GM06990 (cell line): Measurements from ENCODE around the gene SLC22A31.
"Not testable (repeated sequence)": the region's sequence is repeated elsewhere in the genome, so short reads cannot be mapped to it uniquely, and the experiment has no call there.

Experiments used
- DNase-seq: peaks from one replicate; pipeline ENCODE4 v3.0.0-alpha.2; 2011; ENCODE audit not compliant: insufficient read length; ENCODE audit errors: extremely low read depth
- H3K27me3 ChIP-seq: replicated peaks from 2 replicates; pipeline ENCODE4 v1.6.0; 2011; ENCODE audit warnings: low read length; ENCODE audit not compliant: control insufficient read depth, insufficient read depth
- H3K36me3 ChIP-seq: 2 replicates; pipeline ENCODE4 v1.5.1; 2011; ENCODE audit warnings: low read length; ENCODE audit not compliant: control insufficient read depth, insufficient read depth
- H3K4me3 ChIP-seq: replicated peaks from 2 replicates; pipeline ENCODE4 v1.5.1; 2011; ENCODE audit warnings: low read depth, mild to moderate bottlenecking, control low read depth, low read length
- CTCF ChIP-seq: IDR thresholded peaks from 2 replicates; pipeline ENCODE4 v1.5.1; 2011; ENCODE audit warnings: low read length, control low read depth, mild to moderate bottlenecking, inconsistent platforms; ENCODE audit not compliant: insufficient read depth, poor library complexity, severe bottlenecking

SLC22A31 gene

GRCh38 chr16:89189358-89190025 is 10.8 kb downstream of the SLC22A31 start:
- Histone ChIP-seq H3K27me3 (no peaks in the 10 kb centered on the region; the same call in 1 of the 2 replicates), H3K36me3 (no peaks in the 10 kb centered on the region), H3K4me3 (no peak overlapping the region)
- DNase-seq, result peak; percentile 15
- TF ChIP-seq CTCF, result no peak

GRCh38 chr16:89188471-89189357 is 11.6 kb downstream of the SLC22A31 start:
- DNase-seq, H3K36me3 ChIP-seq, H3K27me3 ChIP-seq, H3K4me3 ChIP-seq: not testable (repeated sequence)

- H3K36me3 ChIP-seq, result no peaks in the 10 kb centered on the region
- peak; percentile 15 for DNase-seq
Measured at GRCh38 chr16:89187770-89188392, 12.5 kb downstream of the SLC22A31 start.

GRCh38 chr16:89187032-89187769 is 13.1 kb downstream of the SLC22A31 start:
- no peaks in the 10 kb centered on the region; the same call in 1 of the 2 replicates for H3K27me3 ChIP-seq
- peak; percentile 60 for DNase-seq
- H3K4me3 ChIP-seq, result no peak overlapping the region
- no peak for TF ChIP-seq CTCF
- H3K36me3 ChIP-seq, result no peaks in the 10 kb centered on the region

More at GRCh38 chr16:89187770-89188392, 12.5 kb downstream of the SLC22A31 start:
- TF ChIP-seq CTCF, result no peak
- Histone ChIP-seq H3K27me3 (no peaks in the 10 kb centered on the region; the same call in 1 of the 2 replicates), H3K4me3 (no peak overlapping the region)

- H3K36me3 ChIP-seq, H3K4me3 ChIP-seq, DNase-seq, H3K27me3 ChIP-seq: not testable (repeated sequence)
Measured at GRCh38 chr16:89186593-89187031, 13.7 kb downstream of the SLC22A31 start.

GRCh38 chr16:89185887-89186592 is 14.3 kb downstream of the SLC22A31 start:
- DNase-seq, H3K4me3 ChIP-seq, H3K36me3 ChIP-seq, H3K27me3 ChIP-seq: not testable (repeated sequence)
